ENCODE data around the gene MAP3K15. TPM values are rescaled to one million over a fixed set of nuclear protein-coding genes. Genes with fewer than 3 reads are reported as not detected.

MAP3K15 gene
- polyA plus RNA-seq, 1 donor (not counting 4 experiments of a cell fraction or from before 2014, with no cell fraction given): 0.03 TPM

DNA sequence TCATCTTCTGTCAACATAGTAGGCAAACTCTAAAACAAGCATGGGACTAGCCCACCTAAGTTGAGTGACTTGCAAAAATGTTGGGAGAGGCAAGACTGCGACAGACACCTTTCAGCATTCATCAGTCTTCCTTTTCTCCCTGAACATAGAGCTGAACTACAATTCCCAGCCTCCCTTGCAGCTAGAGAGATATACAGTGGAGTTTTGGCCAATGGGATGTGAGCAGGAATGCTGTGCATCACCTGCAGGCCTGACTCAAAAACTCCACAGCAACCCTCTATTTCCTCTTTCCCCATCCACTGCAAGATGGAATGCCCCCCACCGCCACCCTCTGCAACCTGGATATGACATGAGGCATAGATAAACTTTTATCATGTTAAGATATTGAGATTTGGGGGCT is 105.0 kb downstream of the MAP3K15 start:
- no peaks in the 10 kb centered on the region for H3K36me3 ChIP-seq (ENCODE audit: control insufficient read depth in 2 of 2, extremely low read depth in 1 of 2, insufficient read depth in 2 of 2, low read length in 2 of 2)
- H3K4me1 ChIP-seq (ENCODE audit: control insufficient read depth, extremely low read depth, insufficient read depth, low read length): no peaks in the 10 kb centered on the region
- H3K4me3 ChIP-seq (ENCODE audit: control insufficient read depth in 2 of 3, extremely low read depth in 1 of 3, insufficient read depth in 2 of 3, low read depth in 1 of 3, low read length in 3 of 3): no peak overlapping the region
- TF ChIP-seq, protein P1, sequence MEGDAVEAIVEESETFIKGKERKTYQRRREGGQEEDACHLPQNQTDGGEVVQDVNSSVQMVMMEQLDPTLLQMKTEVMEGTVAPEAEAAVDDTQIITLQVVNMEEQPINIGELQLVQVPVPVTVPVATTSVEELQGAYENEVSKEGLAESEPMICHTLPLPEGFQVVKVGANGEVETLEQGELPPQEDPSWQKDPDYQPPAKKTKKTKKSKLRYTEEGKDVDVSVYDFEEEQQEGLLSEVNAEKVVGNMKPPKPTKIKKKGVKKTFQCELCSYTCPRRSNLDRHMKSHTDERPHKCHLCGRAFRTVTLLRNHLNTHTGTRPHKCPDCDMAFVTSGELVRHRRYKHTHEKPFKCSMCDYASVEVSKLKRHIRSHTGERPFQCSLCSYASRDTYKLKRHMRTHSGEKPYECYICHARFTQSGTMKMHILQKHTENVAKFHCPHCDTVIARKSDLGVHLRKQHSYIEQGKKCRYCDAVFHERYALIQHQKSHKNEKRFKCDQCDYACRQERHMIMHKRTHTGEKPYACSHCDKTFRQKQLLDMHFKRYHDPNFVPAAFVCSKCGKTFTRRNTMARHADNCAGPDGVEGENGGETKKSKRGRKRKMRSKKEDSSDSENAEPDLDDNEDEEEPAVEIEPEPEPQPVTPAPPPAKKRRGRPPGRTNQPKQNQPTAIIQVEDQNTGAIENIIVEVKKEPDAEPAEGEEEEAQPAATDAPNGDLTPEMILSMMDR (optimal IDR thresholded peaks at IDR 0.05 in 1 of 3, IDR thresholded peaks at IDR 0.05 in 1 of 3, conservative IDR thresholded peaks at IDR 0.05 in 1 of 3; ENCODE audit: extremely low read depth in 1 of 3, insufficient read depth in 2 of 3, low read length in 3 of 3): no peak
- FAIRE-seq (no peak), DNase-seq (ENCODE audit: low read depth, low spot score) (no peak)
- H3K9ac ChIP-seq (ENCODE audit: control insufficient read depth, extremely low read depth, insufficient read depth, low read length): no peak overlapping the region
- no peak overlapping the region for H3K27ac ChIP-seq (ENCODE audit: control insufficient read depth, insufficient read depth, low read length)
- dilution Hi-C loops (cut with MboI; ENCODE audit: extremely low pct_ligation_motif_present, low sequenced_read_pairs): no loop called here
- no peaks in the 10 kb centered on the region for H3K9me1 ChIP-seq (ENCODE audit: control insufficient read depth, extremely low read depth, insufficient read depth, low read length)
- no peak overlapping the region for H2AFZ ChIP-seq (ENCODE audit: control insufficient read depth, low read length)
- no peaks in the 10 kb centered on the region for H4K20me1 ChIP-seq (ENCODE audit: control insufficient read depth, extremely low read depth, insufficient read depth, low read length)
- H3K9me3 ChIP-seq (ENCODE audit: control insufficient read depth, low read depth, low read length): no peaks in the 10 kb centered on the region
- no peak overlapping the region for H3K4me2 ChIP-seq (ENCODE audit: control insufficient read depth, extremely low read depth, insufficient read depth, low read depth, low read length)
- H3K27me3 ChIP-seq (ENCODE audit: control insufficient read depth, extremely low read depth, insufficient read depth, low read length): no peaks in the 10 kb centered on the region
- no peaks in the 10 kb centered on the region for H3K79me2 ChIP-seq (ENCODE audit: control insufficient read depth, insufficient read depth, low read length)

DNA sequence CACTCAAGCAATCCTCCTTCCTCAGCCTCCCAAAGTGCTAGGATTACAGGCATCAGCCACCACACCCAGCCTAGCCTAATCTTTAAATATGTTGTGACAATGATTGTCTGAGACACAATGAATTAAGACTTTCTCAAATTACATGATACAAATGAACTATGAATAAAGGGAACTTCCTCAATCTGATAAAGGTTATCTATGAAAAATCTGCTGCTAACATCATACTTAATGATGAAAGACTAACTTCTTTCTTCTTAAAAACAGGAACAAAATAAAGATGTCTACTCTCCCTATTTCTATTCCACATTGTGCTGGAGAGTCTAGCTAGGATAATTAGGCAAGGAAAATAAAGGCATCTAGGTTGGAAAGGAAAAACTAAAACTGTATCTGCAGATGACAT is 111.6 kb downstream of the MAP3K15 start:
- dilution Hi-C loops (cut with MboI; ENCODE audit: extremely low pct_ligation_motif_present, low sequenced_read_pairs): no loop called here
- TF ChIP-seq, protein P1 (optimal IDR thresholded peaks at IDR 0.05 in 1 of 3, IDR thresholded peaks at IDR 0.05 in 1 of 3, conservative IDR thresholded peaks at IDR 0.05 in 1 of 3; ENCODE audit: extremely low read depth in 1 of 3, insufficient read depth in 2 of 3, low read length in 3 of 3): no peak
- no peak for TF ChIP-seq EZH2 (IDR thresholded peaks at IDR 0.05; ENCODE audit: low read length)
- no peaks in the 10 kb centered on the region for H3K4me1 ChIP-seq (ENCODE audit: control insufficient read depth, extremely low read depth, insufficient read depth, low read length)
- H2AFZ ChIP-seq (ENCODE audit: control insufficient read depth, low read length): no peak overlapping the region
- DNase-seq (ENCODE audit: low read depth, low spot score) (no peak), FAIRE-seq (no peak)
- H3K9ac ChIP-seq (ENCODE audit: control insufficient read depth, extremely low read depth, insufficient read depth, low read length): no peak overlapping the region
- no peak overlapping the region for H3K4me2 ChIP-seq (ENCODE audit: control insufficient read depth, extremely low read depth, insufficient read depth, low read depth, low read length)
- H3K9me1 ChIP-seq (ENCODE audit: control insufficient read depth, extremely low read depth, insufficient read depth, low read length): no peaks in the 10 kb centered on the region
- no peaks in the 10 kb centered on the region for H3K9me3 ChIP-seq (ENCODE audit: control insufficient read depth, low read depth, low read length)
- H3K79me2 ChIP-seq (ENCODE audit: control insufficient read depth, insufficient read depth, low read length): no peaks in the 10 kb centered on the region
- H3K4me3 ChIP-seq (ENCODE audit: control insufficient read depth in 2 of 3, extremely low read depth in 1 of 3, insufficient read depth in 2 of 3, low read depth in 1 of 3, low read length in 3 of 3): no peak overlapping the region
- no peaks in the 10 kb centered on the region for H4K20me1 ChIP-seq (ENCODE audit: control insufficient read depth, extremely low read depth, insufficient read depth, low read length)
- no peaks in the 10 kb centered on the region for H3K36me3 ChIP-seq (ENCODE audit: control insufficient read depth in 2 of 2, extremely low read depth in 1 of 2, insufficient read depth in 2 of 2, low read length in 2 of 2)
- no peaks in the 10 kb centered on the region for H3K27me3 ChIP-seq (ENCODE audit: control insufficient read depth, extremely low read depth, insufficient read depth, low read length)
- H3K27ac ChIP-seq (ENCODE audit: control insufficient read depth, insufficient read depth, low read length): no peak overlapping the region

All from keratinocyte (primary cell).